Upper lobe of right lung (tissue), 1 donor: ENCODE measurements around the gene OLFML1. TPM values are rescaled to one million over a fixed set of nuclear protein-coding genes. Genes with fewer than 3 reads are reported as not detected.
A peak's percentile ranks its signal among the peaks of the same experiment; 100 is the strongest.

Experiments used
- ATAC-seq: fragments of 200-7000 bp; cut with Tn5 transposase; one replicate; pipeline ENCODE4 v1.9.1; 2020; ENCODE audit warnings: mild to moderate bottlenecking, moderate library complexity
- DNase-seq: peaks from one replicate; pipeline ENCODE4 v3.0.0-alpha.2; 2020
- H3K27ac ChIP-seq: fragments of 200-600 bp; one replicate; pipeline ENCODE4 v1.8.0; 2022
- H3K27me3 ChIP-seq: fragments of 200-600 bp; one replicate; pipeline ENCODE4 v1.8.0; 2022; ENCODE audit warnings: mild to moderate bottlenecking
- H3K36me3 ChIP-seq: fragments of 200-600 bp; one replicate; pipeline ENCODE4 v1.8.0; 2022
- H3K4me1 ChIP-seq: fragments of 200-600 bp; one replicate; pipeline ENCODE4 v1.8.0; 2022
- H3K4me3 ChIP-seq: fragments of 200-600 bp; one replicate; pipeline ENCODE4 v1.8.0; 2022; ENCODE audit warnings: mild to moderate bottlenecking
- H3K9me3 ChIP-seq: fragments of 200-600 bp; one replicate; pipeline ENCODE4 v1.8.0; 2022
- CTCF ChIP-seq: fragments of 200-600 bp; IDR thresholded peaks from one replicate; pipeline ENCODE4 v1.8.0; 2022; ENCODE audit warnings: antibody characterized with exemption
- intact Hi-C: fragments of 100-400 bp; cut with DNase I; formaldehyde crosslinking; loops from one replicate; pipeline ENCODE4 v1.11.0; 2022
- total RNA-seq: library from RNA; stranded (reverse); fragmentation: NEBNext Ultra II Directional; extraction: Animal tissue kit (Norgen Biotek cat#: 25700); gene quantifications from one replicate; pipeline ENCODE4 v1.2.1, GENCODE V29; 2021
- donor health status: DM: no; HTN: yes; CAD: no; lungs with severe emphysema.

The OLFML1 gene
- total RNA-seq, 1 donor from 2014 or later, result 30.6 TPM

- Histone ChIP-seq H3K4me1 (no peaks in the 10 kb centered on the region), H3K9me3 (no peaks in the 10 kb centered on the region), H3K27me3 (peaks cover 38% of the 10 kb centered on the region), H3K27ac (no peak overlapping the region), H3K4me3 (no peak overlapping the region), H3K36me3 (no peaks in the 10 kb centered on the region)
- intact Hi-C loops, result no loop called here
- ATAC-seq, result no peak
- DNase-seq, result no peak
- TF ChIP-seq CTCF, result no peak
These were observed 35.5 kb upstream of the OLFML1 start for GRCh38 chr11:7449841-7450214.

GRCh38 chr11:7450836-7451235 is 34.5 kb upstream of the OLFML1 start:
- no peaks in the 10 kb centered on the region for H3K36me3 ChIP-seq
- TF ChIP-seq CTCF, result no peak
- intact Hi-C loops, result no loop called here
- H3K9me3 ChIP-seq, result no peaks in the 10 kb centered on the region
- ATAC-seq (no peak), DNase-seq (no peak)
- H3K27ac ChIP-seq, result no peak overlapping the region
- H3K27me3 ChIP-seq, result peaks cover 38% of the 10 kb centered on the region
- H3K4me3 ChIP-seq, result no peak overlapping the region
- H3K4me1 ChIP-seq, result no peaks in the 10 kb centered on the region

- no peak for DNase-seq
- H3K27ac ChIP-seq, result no peak overlapping the region
- no peak overlapping the region for H3K4me3 ChIP-seq
- intact Hi-C loops, result no loop called here
- no peaks in the 10 kb centered on the region for H3K36me3 ChIP-seq
- TF ChIP-seq CTCF, result no peak
- no peaks in the 10 kb centered on the region for H3K9me3 ChIP-seq
- H3K27me3 ChIP-seq, result peaks cover 34% of the 10 kb centered on the region
- ATAC-seq, result no peak
- no peaks in the 10 kb centered on the region for H3K4me1 ChIP-seq
These were observed 33.8 kb upstream of the OLFML1 start for GRCh38 chr11:7451520-7451919.

- no peaks in the 10 kb centered on the region for H3K36me3 ChIP-seq
- H3K27ac ChIP-seq, result no peak overlapping the region
- H3K4me1 ChIP-seq, result no peaks in the 10 kb centered on the region
- ATAC-seq (peak; percentile 76), DNase-seq (no peak)
- no peak overlapping the region for H3K4me3 ChIP-seq
- no peaks in the 10 kb centered on the region for H3K9me3 ChIP-seq
- intact Hi-C loops, result no loop called here
- peaks cover 29% of the 10 kb centered on the region for H3K27me3 ChIP-seq
- no peak for TF ChIP-seq CTCF
These were observed 33.3 kb upstream of the OLFML1 start for GRCh38 chr11:7451952-7452494.

GRCh38 chr11:7454854-7455253 is 30.5 kb upstream of the OLFML1 start:
- H3K27me3 ChIP-seq, result peaks cover 16% of the 10 kb centered on the region
- no peak for TF ChIP-seq CTCF

GRCh38 chr11:7457211-7457610 is 28.1 kb upstream of the OLFML1 start:
- no peaks in the 10 kb centered on the region for H3K9me3 ChIP-seq
- peaks cover 17% of the 10 kb centered on the region for H3K27me3 ChIP-seq
- no peak for TF ChIP-seq CTCF
- ATAC-seq, result no peak
- no peak overlapping the region for H3K27ac ChIP-seq
- H3K4me1 ChIP-seq, result no peaks in the 10 kb centered on the region
- no peaks in the 10 kb centered on the region for H3K36me3 ChIP-seq
- no peak for DNase-seq
- no peak overlapping the region for H3K4me3 ChIP-seq
- intact Hi-C loops, result no loop called here

More at GRCh38 chr11:7454854-7455253, 30.5 kb upstream of the OLFML1 start:
- Histone ChIP-seq H3K36me3 (no peaks in the 10 kb centered on the region), H3K9me3 (no peaks in the 10 kb centered on the region), H3K27ac (no peak overlapping the region), H3K4me3 (no peak overlapping the region), H3K4me1 (no peaks in the 10 kb centered on the region)
- no peak for DNase-seq
- intact Hi-C loops, result no loop called here
- no peak for ATAC-seq
